GM19351 (cell line): ENCODE measurements around the gene SGSM2.

Experiments used
- ATAC-seq: cut with Tn5 transposase; IDR thresholded peaks from one replicate; pipeline ENCODE4 v1.9.1; 2021; ENCODE audit warnings: mild to moderate bottlenecking, moderate library complexity; ENCODE audit not compliant: unreplicated experiment

Gene SGSM2

DNA sequence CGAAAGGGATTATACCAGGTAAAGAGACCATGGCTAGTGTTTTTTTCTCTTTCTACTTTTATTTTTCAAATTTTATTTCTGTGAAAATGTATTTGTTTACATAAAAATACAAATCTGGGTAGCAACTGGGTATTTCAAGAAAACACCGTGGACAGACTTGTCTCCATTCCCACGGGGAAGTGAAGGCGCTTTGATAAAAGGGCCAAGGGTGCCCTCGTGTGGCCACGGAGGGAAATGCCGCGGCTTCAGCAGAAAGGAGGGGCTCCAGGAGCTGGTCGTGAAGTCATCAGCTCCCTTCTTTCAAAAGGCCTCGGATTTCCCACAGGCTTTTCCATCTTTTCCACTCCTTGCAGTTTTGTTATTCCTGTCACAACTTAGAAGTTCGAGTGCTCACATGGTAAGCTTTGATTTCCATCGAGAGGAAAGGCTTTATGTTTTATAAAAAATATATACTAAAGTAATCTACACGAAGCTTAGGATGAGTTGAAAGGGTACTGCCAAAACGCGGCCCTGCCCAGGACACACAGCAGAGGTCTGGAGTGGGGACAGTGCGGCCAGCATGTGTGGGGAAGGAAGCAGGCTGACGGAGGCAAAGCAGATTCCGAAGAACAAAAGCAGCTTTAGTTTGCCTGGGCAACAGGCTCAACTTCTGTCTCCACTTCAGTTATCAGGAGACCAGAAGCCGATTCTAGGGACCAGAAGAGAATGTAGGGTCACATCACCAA is 78.9 kb downstream of the SGSM2 start:
- ATAC-seq = no peak

DNA sequence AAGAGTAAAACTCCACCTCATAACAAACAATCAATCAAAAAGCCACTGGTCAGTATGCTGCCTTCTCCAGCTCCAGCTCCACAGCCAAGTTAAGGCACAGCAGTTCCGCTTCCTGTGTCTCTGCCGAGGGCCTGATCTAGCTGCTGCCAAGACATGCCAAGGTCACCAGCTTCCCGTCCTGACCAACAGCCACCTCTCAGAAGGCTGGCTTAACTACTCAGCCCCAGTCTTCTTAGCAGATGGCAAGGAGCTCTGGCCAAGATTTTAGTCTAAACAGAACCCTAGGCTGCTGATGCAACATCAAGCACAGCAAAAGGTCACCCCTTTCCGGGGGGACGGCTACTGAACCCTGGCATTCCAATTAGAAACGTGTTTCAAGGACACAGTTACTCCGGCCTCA is 81.3 kb downstream of the SGSM2 start:
- ATAC-seq = no peak

- no peak for ATAC-seq
These were observed 82.2 kb downstream of the SGSM2 start for GRCh38 chr17:2419486-2419885.

DNA sequence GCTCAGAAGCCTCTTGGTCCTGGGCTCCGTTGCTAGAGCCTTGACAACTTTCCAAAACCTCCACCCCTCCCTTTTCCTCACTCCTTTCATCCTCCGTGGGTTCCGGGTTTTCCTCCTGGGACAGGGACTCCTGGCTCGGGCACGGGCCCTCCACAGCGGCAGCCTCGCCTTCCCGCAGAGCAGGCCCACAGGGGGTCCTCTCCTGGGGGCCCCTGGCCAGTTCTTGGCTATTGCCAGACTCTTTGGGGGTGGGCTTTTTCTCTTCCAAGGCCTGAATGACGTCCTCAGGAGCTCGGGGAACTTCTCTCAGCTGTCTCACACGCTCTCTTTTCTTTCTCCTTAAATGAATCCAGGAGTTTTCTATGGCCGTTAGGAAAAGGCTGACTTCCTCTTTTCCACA is 82.9 kb downstream of the SGSM2 start:
- ATAC-seq = no peak

GRCh38 chr17:2421315-2422147 is 84.2 kb downstream of the SGSM2 start:
- no peak for ATAC-seq

DNA sequence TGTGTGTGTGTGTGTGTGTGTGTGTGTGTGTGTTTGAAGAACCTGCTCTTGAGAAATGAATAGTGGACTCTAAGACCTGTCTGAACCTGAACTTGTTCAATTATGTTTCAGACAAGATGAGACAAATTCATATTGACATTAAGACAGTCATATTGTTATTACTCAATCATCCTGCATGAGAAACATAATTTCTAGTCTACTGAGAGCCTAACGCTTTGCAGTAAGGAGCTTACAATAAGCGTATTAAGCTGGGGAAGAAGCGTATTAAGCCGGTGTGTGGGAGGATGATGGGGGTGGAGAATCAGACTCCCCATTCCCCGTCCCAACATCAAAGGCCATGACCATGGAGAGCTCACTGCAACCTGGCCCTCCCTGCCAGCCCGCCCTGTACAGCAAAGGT is 86.0 kb downstream of the SGSM2 start:
- ATAC-seq = no peak

GRCh38 chr17:2427215-2427614 is 89.9 kb downstream of the SGSM2 start:
- ATAC-seq = no peak

DNA sequence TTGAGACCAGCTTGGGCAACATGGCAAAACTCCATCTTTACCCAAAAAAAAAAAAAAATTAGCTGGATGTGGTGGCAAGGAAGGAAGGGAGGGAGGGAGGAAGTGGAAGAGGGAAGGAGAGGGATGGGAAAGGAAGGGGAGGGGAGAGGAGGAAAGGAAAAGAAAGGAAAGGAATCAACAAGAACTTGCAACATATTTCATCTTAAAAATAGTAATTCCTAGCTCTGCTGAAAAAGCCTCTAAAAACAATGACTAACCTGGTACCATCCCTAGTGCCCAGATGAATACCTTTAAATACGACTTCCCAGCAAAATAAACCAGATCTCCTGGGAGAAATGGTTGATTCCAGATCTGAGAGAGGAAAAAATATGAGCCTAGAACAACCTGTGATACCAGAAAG is 90.6 kb downstream of the SGSM2 start:
- no peak for ATAC-seq
